ENCODE measurements around the gene TPCN2. TPM values are rescaled to one million over a fixed set of nuclear protein-coding genes. Genes with fewer than 3 reads are reported as not detected.

The TPCN2 gene
- total RNA-seq, 1 donor from 2014 or later, result 9.5 TPM

GRCh38 chr11:69035150-69035945 is 13.4 kb upstream of the TPCN2 start:
- H3K9ac ChIP-seq (ENCODE audit: low read length), result no peak overlapping the region
- H3K4me1 ChIP-seq (ENCODE audit: insufficient read depth, low read length), result peaks cover 10% of the 10 kb centered on the region
- H3K27ac ChIP-seq (ENCODE audit: low read depth, low read length), result no peak overlapping the region
- no peak overlapping the region for H3K27ac Mint-ChIP-seq (ENCODE audit: unreplicated experiment)
- H3K36me3 Mint-ChIP-seq (ENCODE audit: low read depth, unreplicated experiment), result no peaks in the 10 kb centered on the region
- H3K36me3 ChIP-seq (ENCODE audit: insufficient read depth, low read length), result no peaks in the 10 kb centered on the region
- H3K4me3 ChIP-seq (ENCODE audit: insufficient read depth, low read depth, low read length), result no peak overlapping the region
- no peak for FAIRE-seq
- H3K27me3 ChIP-seq (ENCODE audit: insufficient read depth, low read length), result no peaks in the 10 kb centered on the region
- no peak overlapping the region for H2AFZ ChIP-seq (ENCODE audit: low read depth, low read length)
- H3K4me3 Mint-ChIP-seq (ENCODE audit: unreplicated experiment), result no peak overlapping the region
- no peak overlapping the region for H3K4me2 ChIP-seq (ENCODE audit: low read length)
- TF ChIP-seq CTCF (IDR thresholded peaks at IDR 0.05; ENCODE audit: insufficient read depth, low read depth, low read length), result no peak
- TF ChIP-seq EZH2 (IDR thresholded peaks at IDR 0.05; ENCODE audit: insufficient read depth, low read length), result no peak
- no peaks in the 10 kb centered on the region for H3K9me3 ChIP-seq (ENCODE audit: insufficient read depth, low read depth, low read length)
- peaks cover 4% of the 10 kb centered on the region for H3K4me1 Mint-ChIP-seq (ENCODE audit: low read depth, unreplicated experiment)
- DNase-seq (ENCODE audit: low read depth), result no peak
- peaks cover 23% of the 10 kb centered on the region for H3K27me3 Mint-ChIP-seq (ENCODE audit: low read depth, unreplicated experiment)
- H3K79me2 ChIP-seq (ENCODE audit: insufficient read depth, low read length), result no peaks in the 10 kb centered on the region
- H3K9me3 Mint-ChIP-seq (ENCODE audit: unreplicated experiment), result no peaks in the 10 kb centered on the region
- no peaks in the 10 kb centered on the region for H4K20me1 ChIP-seq (ENCODE audit: insufficient read depth, low read length)

GRCh38 chr11:69035946-69036340 is 12.8 kb upstream of the TPCN2 start:
- peaks cover 18% of the 10 kb centered on the region for H3K27me3 Mint-ChIP-seq (ENCODE audit: low read depth, unreplicated experiment)
- no peak for TF ChIP-seq CTCF (IDR thresholded peaks at IDR 0.05; ENCODE audit: insufficient read depth, low read depth, low read length)
- TF ChIP-seq EZH2 (IDR thresholded peaks at IDR 0.05; ENCODE audit: insufficient read depth, low read length), result no peak
- no peaks in the 10 kb centered on the region for H3K36me3 Mint-ChIP-seq (ENCODE audit: low read depth, unreplicated experiment)
- H2AFZ ChIP-seq (ENCODE audit: low read depth, low read length), result no peak overlapping the region
- H3K9me3 ChIP-seq (ENCODE audit: insufficient read depth, low read depth, low read length), result no peaks in the 10 kb centered on the region
- no peak overlapping the region for H3K27ac ChIP-seq (ENCODE audit: low read depth, low read length)
- H3K36me3 ChIP-seq (ENCODE audit: insufficient read depth, low read length), result no peaks in the 10 kb centered on the region
- H3K27ac Mint-ChIP-seq (ENCODE audit: unreplicated experiment), result no peak overlapping the region
- H3K4me1 ChIP-seq (ENCODE audit: insufficient read depth, low read length), result peaks cover 15% of the 10 kb centered on the region
- H3K27me3 ChIP-seq (ENCODE audit: insufficient read depth, low read length), result no peaks in the 10 kb centered on the region
- no peak for FAIRE-seq
- H4K20me1 ChIP-seq (ENCODE audit: insufficient read depth, low read length), result no peaks in the 10 kb centered on the region
- no peak overlapping the region for H3K4me3 Mint-ChIP-seq (ENCODE audit: unreplicated experiment)
- H3K9ac ChIP-seq (ENCODE audit: low read length), result no peak overlapping the region
- DNase-seq (ENCODE audit: low read depth), result no peak
- H3K4me1 Mint-ChIP-seq (ENCODE audit: low read depth, unreplicated experiment), result peaks cover 9% of the 10 kb centered on the region
- no peak overlapping the region for H3K4me3 ChIP-seq (ENCODE audit: insufficient read depth, low read depth, low read length)
- H3K4me2 ChIP-seq (ENCODE audit: low read length), result no peak overlapping the region
- no peaks in the 10 kb centered on the region for H3K9me3 Mint-ChIP-seq (ENCODE audit: unreplicated experiment)
- no peaks in the 10 kb centered on the region for H3K79me2 ChIP-seq (ENCODE audit: insufficient read depth, low read length)

GRCh38 chr11:69037074-69037473 is 11.7 kb upstream of the TPCN2 start:
- H3K27me3 ChIP-seq (ENCODE audit: insufficient read depth, low read length), result no peaks in the 10 kb centered on the region
- H2AFZ ChIP-seq (ENCODE audit: low read depth, low read length), result no peak overlapping the region
- H4K20me1 ChIP-seq (ENCODE audit: insufficient read depth, low read length), result no peaks in the 10 kb centered on the region
- H3K4me2 ChIP-seq (ENCODE audit: low read length), result no peak overlapping the region
- DNase-seq (ENCODE audit: low read depth), result no peak
- Mint-ChIP-seq H3K9me3 (ENCODE audit: unreplicated experiment) (no peaks in the 10 kb centered on the region), H3K4me3 (ENCODE audit: unreplicated experiment) (no peak overlapping the region), H3K27ac (ENCODE audit: unreplicated experiment) (no peak overlapping the region), H3K36me3 (ENCODE audit: low read depth, unreplicated experiment) (no peaks in the 10 kb centered on the region), H3K4me1 (ENCODE audit: low read depth, unreplicated experiment) (peaks cover 16% of the 10 kb centered on the region), H3K27me3 (ENCODE audit: low read depth, unreplicated experiment) (peaks cover 10% of the 10 kb centered on the region)
- no peak overlapping the region for H3K27ac ChIP-seq (ENCODE audit: low read depth, low read length)
- no peak overlapping the region for H3K9ac ChIP-seq (ENCODE audit: low read length)
- no peaks in the 10 kb centered on the region for H3K9me3 ChIP-seq (ENCODE audit: insufficient read depth, low read depth, low read length)
- no peak for TF ChIP-seq CTCF (IDR thresholded peaks at IDR 0.05; ENCODE audit: insufficient read depth, low read depth, low read length)
- no peak for TF ChIP-seq EZH2 (IDR thresholded peaks at IDR 0.05; ENCODE audit: insufficient read depth, low read length)
- no peaks in the 10 kb centered on the region for H3K79me2 ChIP-seq (ENCODE audit: insufficient read depth, low read length)
- no peaks in the 10 kb centered on the region for H3K36me3 ChIP-seq (ENCODE audit: insufficient read depth, low read length)
- peaks cover 23% of the 10 kb centered on the region for H3K4me1 ChIP-seq (ENCODE audit: insufficient read depth, low read length)
- no peak overlapping the region for H3K4me3 ChIP-seq (ENCODE audit: insufficient read depth, low read depth, low read length)
- no peak for FAIRE-seq
